ENCODE measurements around the gene SNUPN. TPM values are rescaled to one million over a fixed set of nuclear protein-coding genes. Genes with fewer than 3 reads are reported as not detected.

The SNUPN gene
- total and polyA plus RNA-seq, 3 donors from 2014 or later: 37.0 to 97.5 (median 44.6) TPM

DNA sequence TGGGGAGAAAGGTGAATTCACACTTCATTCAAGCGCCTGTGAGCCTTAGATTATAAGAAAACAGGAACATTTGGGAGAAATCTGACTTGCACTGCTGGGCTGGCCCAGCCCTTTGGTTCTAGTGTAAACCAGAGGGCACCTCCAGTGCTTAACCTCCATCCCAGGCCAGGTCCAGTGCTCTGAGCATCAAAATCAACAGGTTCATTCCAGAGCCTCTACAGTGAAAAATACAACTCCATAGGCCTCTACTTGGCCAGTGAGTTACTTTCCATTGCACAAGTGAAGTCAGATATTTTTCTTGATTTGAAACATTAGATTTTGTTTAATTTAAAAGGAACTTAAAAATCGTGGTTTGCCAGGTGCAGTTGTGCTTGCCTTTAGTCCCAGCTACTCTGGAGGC lies 3.0 kb downstream of the SNUPN start:
- H3K27me3 ChIP-seq: no peaks in the 10 kb centered on the region
- H3K27ac ChIP-seq: peak overlapping the region in 1 of 2 donors; percentile 13
- intact Hi-C loops (cut with DNase I; ENCODE audit: low total_unique reads): loop anchor here (10.0 kb wide), 1 partner anchor 258 kb away; the partner anchor contains the start of gene MAN2C1
- H3K36me3 ChIP-seq (ENCODE audit: low read depth, missing control alignments): no peaks in the 10 kb centered on the region
- no peak overlapping the region for H3K4me3 ChIP-seq
- TF ChIP-seq, protein P1, sequence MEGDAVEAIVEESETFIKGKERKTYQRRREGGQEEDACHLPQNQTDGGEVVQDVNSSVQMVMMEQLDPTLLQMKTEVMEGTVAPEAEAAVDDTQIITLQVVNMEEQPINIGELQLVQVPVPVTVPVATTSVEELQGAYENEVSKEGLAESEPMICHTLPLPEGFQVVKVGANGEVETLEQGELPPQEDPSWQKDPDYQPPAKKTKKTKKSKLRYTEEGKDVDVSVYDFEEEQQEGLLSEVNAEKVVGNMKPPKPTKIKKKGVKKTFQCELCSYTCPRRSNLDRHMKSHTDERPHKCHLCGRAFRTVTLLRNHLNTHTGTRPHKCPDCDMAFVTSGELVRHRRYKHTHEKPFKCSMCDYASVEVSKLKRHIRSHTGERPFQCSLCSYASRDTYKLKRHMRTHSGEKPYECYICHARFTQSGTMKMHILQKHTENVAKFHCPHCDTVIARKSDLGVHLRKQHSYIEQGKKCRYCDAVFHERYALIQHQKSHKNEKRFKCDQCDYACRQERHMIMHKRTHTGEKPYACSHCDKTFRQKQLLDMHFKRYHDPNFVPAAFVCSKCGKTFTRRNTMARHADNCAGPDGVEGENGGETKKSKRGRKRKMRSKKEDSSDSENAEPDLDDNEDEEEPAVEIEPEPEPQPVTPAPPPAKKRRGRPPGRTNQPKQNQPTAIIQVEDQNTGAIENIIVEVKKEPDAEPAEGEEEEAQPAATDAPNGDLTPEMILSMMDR (IDR thresholded peaks at IDR 0.05): no peak
- no peak for TF ChIP-seq POLR2A (IDR thresholded peaks at IDR 0.05)
- 71 to 76% methylated on average over 2 of the region's 2 CpGs for WGBS, 2 donors
- no peak for DNase-seq
- H3K9me3 ChIP-seq: no peaks in the 10 kb centered on the region
- peaks cover 13% of the 10 kb centered on the region for H3K4me1 ChIP-seq

DNA sequence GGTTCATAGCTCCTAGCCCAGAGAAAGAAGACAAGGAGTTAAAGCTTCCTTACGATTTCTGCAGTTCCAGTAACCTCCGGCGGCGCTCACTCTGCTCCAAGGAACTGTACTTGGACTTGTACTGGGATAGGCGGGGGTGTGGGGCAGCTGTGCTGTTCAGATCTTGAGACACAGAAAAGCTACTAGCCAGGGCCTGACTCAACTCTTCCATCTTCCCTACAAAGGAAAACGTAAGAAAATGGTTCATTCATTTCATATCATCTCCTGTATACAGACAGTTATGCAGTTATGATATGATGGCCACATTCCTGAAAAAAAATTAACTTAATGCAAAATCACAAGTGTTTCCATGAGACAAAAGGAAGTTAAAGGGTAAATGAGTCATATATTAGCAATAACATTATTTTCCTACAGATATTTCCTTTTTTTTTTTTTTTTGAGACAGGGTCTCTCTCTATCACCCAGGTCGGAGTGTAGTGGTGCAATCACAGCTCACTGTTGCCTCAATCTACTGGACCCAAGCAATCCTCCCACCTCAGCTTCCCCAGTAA lies 4.6 kb downstream of the SNUPN start:
- Histone ChIP-seq H3K9me3 (no peaks in the 10 kb centered on the region), H3K27ac (peak overlapping the region; percentile 27 to 67), H3K4me3 (no peak overlapping the region), H3K27me3 (no peaks in the 10 kb centered on the region), H3K4me1 (peaks cover 13% of the 10 kb centered on the region), H3K36me3 (ENCODE audit: low read depth, missing control alignments) (no peaks in the 10 kb centered on the region)
- DNase-seq: peak; percentile 86
- 39 to 47% methylated on average over 7 of the region's 7 CpGs for WGBS, 2 donors
- intact Hi-C loops (cut with DNase I; ENCODE audit: low total_unique reads): loop anchor here (10.0 kb wide), 1 partner anchor 256 kb away; the partner anchor contains the start of gene MAN2C1
- TF ChIP-seq, protein P1 (IDR thresholded peaks at IDR 0.05): peak in 1 of 3 experiments; percentile 35
- no peak for TF ChIP-seq POLR2A (IDR thresholded peaks at IDR 0.05)

GRCh38 chr15:75620058-75620820 lies 5.3 kb downstream of the SNUPN start:
- H3K9me3 ChIP-seq: no peaks in the 10 kb centered on the region
- H3K4me3 ChIP-seq: no peak overlapping the region
- DNase-seq: peak; percentile 35
- 46 to 56% methylated on average over 4 of the region's 4 CpGs for WGBS, 2 donors
- intact Hi-C loops (cut with DNase I; ENCODE audit: low total_unique reads): loop anchor here (10.0 kb wide), 1 partner anchor 255 kb away; the partner anchor contains the start of gene MAN2C1
- no peaks in the 10 kb centered on the region for H3K36me3 ChIP-seq (ENCODE audit: low read depth, missing control alignments)
- H3K4me1 ChIP-seq: peaks cover 13% of the 10 kb centered on the region
- H3K27me3 ChIP-seq: no peaks in the 10 kb centered on the region
- no peak for TF ChIP-seq POLR2A (IDR thresholded peaks at IDR 0.05)
- TF ChIP-seq, protein P1 (IDR thresholded peaks at IDR 0.05): no peak
- peak overlapping the region; percentile 27 to 67 for H3K27ac ChIP-seq

DNA sequence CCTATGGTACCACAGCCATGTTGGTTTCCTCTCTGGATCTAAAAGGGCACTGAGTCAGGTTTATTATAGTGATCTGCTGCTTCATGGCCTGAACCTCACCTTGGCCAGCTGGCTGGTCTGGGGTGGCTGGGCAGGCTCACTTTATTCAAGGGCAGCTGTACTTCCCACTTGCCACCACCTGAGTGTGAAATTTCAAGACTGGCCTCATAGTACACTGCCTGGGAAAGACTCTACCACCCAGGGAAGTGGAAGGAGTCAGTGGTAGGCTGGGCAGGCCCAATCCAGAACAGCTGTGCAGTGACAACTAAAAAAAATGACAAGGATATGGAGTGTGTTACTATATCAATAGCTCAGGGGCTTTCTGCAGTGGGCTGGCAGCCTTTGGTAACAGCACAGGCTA lies 8.8 kb downstream of the SNUPN start:
- no peaks in the 10 kb centered on the region for H3K36me3 ChIP-seq (ENCODE audit: low read depth, missing control alignments)
- no peak for DNase-seq
- peaks cover 13% of the 10 kb centered on the region for H3K4me1 ChIP-seq
- no peak overlapping the region for H3K4me3 ChIP-seq
- intact Hi-C loops (cut with DNase I; ENCODE audit: low total_unique reads): no loop called here
- H3K27ac ChIP-seq: no peak overlapping the region
- H3K27me3 ChIP-seq: no peaks in the 10 kb centered on the region
- TF ChIP-seq, protein P1 (IDR thresholded peaks at IDR 0.05): no peak
- no peak for TF ChIP-seq POLR2A (IDR thresholded peaks at IDR 0.05)
- no peaks in the 10 kb centered on the region for H3K9me3 ChIP-seq

All from testis (tissue), 3 donors.